Stimulated activated CD4-positive, alpha-beta T cell treated with anti-CD3 and anti-CD28 coated beads, Interleukin-15, amount 100 ng/mL, for 24 hours (primary cell): ENCODE results near the gene GRAPL.
"Not testable (repeated sequence)": the region's sequence is repeated elsewhere in the genome, so short reads cannot be mapped to it uniquely, and the experiment has no call there.

ENCODE experiments used
- DNase-seq: peaks from one replicate; pipeline ENCODE4 v3.0.0-alpha.2; 2020

GRAPL gene

DNA sequence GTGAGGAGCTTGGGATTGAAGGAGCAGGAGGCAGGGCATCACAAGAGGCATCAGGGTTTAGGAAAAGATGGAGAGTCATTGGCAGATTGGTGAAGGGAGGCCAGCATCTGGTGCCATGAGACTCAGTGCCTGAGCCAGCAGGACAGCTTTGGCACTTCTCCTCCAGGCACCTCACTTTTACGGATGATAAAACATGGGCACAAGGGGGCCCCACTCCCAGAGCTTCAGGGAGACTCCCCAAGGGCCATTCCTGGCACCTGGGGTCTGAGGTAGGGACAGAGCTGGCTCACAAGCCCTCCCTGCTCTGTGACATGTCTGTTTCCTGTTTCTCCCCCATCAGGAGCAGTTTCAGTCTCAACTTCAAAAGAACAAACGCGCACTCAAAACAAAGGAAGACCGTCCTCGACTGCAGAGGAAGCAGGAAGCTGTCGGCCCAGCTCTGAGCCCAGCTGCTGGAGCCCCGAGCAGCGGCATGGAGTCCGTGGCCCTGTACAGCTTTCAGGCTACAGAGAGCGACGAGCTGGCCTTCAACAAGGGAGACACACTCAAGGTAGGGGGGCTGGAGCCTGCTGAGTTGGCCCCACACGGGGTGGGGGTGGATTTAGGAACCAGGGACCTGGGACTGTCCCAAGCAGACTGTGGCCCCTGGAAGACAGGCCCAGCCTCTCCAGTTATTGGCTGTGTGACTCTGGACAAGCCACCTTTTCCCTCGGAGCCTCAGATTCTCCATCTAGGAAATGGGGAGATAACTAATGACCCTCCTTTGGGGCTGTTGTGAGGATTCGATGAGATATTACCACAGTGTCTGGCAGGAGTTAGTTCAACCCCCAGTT, at the start of gene GRAPL:
GRAPL (plus strand) TSS at position 442 of the 833 bp plus-strand sequence; CDS start at position 473, 31 bp downstream.
- not testable (repeated sequence) for DNase-seq

DNA sequence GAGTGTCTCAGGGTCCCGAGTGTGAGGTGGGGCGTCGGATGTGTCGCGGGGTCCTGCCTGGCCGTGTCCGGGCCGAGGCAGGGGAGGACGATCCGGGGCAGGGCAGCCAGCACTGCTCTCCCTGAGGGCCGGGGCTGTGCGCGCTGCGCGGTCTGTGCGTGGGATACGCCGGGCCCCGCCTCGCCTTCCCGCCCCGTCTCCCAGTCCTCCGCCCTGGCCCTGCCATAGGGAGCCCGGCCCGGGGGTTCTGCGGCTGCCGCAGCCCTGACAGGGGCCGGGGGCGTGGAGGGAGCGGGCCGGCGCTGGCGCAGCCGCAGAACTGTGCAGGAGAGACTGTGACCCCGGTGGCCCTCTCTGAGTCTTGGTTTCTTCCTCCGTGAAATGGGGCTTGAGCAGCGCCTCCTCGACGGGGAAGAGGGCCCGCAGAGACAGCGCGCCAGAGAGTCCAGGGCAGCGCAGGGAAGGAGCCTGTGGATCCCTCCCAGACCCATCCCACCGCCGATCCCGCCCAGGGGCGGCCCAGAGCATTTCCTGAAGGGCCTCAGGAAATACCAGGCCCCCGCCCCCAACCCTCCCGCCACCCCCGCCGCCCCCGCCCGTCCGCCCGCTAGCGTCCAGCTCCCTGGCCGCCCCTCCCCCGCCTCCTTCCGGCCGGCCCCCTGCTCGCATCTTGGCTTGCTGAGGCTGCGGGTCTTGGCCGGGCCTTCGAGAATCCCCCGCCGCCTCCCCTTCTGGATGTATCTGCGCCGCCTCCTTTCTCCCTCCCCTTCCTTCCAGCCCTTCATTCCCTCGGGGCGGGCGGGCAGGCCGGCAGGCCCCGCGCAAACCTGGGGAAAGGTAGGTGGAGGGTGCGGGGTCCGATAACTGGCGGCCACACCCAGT, 38.3 kb upstream of the GRAPL start:
- DNase-seq, result not testable (repeated sequence)

DNA sequence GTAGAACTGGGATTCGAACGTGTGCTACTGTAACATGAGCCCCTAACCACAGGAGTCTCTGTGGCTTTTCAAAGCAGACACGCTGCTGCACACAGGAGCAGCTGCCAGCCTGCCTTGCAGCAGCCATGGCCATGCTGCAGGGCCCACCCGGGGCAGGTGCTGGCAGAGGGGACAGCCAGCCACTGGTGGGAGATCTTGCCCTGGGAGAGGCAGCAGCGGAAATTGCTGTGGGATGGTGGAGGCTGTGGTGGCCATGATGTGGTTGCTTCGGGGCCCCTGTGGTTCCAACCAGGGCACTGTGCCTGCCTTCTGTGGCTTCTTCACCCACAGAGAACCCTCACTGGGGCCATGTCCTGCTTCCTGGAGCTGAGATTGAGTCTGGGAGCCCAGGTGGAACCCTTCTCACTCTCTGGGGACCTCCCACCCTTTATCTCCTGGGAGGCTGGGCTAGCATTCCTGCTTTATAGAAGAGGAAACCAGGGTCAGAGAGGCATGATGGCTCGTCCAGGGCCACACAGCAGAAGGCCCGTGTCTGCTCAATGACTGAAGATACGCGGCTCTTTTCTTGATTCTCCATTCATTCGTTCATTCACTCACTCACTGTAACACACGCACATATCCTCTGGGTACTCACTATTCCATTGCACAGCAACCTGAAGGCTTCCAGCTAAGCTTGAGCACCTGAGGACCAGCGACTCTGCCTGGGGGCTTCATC, 37.2 kb upstream of the GRAPL start:
- not testable (repeated sequence) for DNase-seq

DNA sequence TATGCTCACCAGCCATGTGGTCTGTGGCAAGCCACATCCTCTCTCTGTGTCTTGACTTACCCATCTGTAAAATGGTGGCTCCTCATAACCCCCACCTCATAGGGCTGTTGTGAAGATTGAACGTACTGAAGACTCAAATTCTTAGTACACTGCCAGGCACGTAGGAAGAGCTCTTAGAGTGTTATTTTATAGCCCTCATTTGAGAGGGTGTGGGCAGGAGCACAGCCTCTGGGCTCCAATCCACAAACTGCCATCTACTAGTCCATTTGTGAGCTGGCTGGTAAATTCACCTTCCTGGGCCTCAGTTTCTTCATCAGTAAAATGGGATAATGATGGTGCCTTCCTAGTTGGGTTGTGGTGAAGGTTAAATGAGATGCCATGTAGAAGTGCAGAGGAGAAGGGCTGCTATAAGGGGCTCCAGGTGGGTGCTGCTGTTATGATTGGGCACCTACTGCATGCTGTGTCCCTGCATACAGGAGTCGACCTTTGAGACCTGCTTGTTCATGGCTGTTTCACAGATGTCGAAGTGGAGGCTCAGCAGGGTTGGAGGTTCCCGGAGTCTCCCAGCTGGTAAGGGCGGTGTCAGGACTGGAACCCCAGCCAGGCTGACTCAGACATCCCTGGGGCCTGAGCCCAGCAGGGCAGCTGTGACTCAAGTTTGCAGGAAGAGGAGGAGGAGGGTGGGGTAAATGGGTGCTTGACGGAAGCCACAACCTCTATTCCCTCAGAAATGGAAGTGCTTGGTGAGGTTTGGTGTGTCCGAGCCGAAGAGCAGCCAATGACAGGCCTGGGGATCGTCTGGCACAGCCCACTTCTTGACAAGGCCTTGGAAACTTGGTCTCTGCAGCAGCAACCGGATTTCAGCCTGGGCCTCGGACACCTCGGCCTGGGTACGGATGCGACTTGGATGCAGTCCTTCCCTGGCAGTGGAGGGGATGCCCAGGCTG, 34.4 kb upstream of the GRAPL start:
- not testable (repeated sequence) for DNase-seq

DNA sequence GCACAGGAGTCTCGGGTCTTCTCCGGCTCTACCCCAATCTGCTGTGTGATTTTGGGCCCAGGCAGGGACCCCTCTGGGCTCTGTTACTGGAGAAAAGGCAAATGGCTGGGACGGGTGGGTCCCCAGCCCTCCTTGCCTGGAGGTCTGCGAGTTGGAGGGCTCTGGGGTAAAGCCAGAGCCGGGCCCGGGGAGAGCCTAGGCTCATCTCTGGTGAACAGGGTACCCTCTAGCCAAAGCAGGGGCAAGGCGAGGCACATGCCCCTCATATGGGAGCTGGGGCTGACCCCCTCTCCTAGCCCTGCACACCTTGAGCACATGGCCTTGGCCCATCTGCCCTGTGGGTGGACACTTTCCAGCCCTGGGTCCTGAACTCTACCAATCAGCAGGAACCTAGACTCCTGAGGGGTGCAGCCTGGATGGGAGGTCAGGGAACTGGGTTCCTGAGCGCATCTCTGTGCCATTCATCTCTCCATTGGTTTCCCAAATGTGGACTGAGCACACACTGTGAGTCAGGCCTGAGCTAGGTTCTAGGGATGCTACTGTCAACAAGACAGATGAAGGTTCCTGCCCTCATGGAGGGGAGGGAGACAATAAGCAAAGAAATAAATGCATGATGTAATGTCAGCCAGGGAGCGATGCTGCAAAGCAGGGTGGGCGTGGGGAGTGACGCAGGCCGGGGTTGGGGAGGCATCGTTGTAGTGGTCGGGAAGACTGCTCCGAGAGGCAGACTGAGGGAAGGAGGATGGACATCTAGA, 33.5 kb upstream of the GRAPL start:
- not testable (repeated sequence) for DNase-seq

DNA sequence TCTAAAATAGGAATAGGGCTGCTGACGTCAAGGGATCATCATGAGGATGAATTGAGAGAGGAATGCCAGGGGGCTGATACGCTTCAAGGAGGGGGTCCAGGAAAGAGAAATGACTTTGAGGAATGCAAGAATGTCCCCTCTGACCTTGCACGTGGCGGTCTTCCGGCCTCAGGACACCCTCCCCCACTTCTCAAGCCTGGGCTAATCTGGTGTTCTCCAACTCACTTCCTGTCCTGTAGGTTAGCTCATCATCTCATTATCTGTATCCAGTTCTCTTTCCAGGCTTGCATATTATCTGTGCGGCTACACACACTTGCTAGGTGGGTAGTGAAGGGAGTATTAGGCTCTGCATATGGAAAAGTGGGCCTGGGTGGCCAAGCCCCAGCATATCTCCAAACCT, 18.9 kb upstream of the GRAPL start:
- not testable (repeated sequence) for DNase-seq

DNA sequence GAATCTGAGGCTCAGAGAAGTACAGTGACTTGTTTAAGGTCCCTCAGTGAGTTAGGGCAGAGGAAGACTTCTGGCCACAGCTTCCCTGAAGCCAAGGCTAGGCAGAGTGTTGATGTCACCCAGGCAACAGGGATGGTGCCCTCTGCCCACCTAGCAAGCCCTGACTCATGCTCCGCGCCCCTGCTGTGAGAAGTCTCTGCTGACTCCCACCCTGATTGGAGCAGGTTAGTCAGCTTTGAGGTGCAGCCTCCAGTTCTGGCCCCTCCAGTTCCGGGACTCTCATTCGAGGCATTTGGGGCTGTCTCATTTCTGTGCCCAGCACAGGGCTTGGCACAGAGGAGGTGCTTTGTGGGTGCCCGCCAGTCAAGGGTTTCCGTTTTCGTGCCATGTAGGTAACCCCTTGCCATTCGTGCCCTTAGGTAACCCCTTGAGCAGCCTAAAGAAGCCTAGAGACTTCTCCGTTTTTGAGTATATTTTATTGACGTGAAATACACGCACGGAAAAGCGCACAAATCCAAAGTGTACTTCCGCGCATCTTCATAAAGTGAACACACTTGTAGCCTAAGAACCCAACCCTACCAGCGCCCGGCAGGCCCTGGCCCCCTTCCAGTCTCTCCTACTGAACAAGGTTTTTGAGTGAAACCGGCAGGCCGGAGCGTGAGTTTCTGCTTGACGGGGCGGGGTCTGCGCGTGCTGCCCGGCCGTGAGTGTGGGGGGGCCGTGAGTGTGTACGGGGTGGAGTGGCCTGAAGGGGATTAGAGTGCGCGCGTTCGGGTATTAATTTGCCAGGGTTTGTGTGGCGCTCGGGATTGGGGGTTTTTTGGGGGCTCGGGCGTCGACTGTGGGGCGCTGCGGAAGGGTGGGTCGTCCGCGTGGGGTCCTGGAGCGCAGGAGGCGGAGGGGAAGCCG, 16.9 kb upstream of the GRAPL start:
- not testable (repeated sequence) for DNase-seq

DNA sequence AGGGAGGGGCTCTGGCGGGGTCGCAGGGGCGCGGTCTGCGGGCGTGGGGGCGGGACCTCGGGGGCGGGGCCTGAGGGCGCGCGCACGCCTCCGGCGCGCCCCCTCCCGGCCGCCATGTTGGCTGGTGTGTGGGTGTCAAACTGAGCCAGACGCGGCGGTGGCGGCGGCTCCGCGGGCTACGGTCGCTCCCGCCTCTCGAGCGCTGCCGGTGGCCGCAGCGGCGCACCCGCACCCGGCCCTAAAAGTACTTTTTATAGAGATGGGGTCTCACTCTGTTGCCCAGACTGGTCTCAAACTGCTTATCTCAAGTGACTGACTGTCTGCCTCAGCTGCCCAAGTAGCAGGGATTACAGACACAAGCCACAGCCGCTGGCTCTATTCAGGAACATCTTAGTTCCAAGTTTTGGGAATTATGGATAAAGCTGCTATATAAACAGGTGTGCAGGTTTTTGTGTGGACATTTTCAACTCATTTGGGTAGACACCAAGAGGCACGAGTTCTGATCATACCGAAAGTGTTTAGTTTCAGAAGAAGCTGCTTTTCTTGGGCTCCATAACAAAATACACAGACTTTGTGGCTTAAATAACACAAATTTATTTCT, 16.2 kb upstream of the GRAPL start:
- DNase-seq, result peak; percentile 57

DNA sequence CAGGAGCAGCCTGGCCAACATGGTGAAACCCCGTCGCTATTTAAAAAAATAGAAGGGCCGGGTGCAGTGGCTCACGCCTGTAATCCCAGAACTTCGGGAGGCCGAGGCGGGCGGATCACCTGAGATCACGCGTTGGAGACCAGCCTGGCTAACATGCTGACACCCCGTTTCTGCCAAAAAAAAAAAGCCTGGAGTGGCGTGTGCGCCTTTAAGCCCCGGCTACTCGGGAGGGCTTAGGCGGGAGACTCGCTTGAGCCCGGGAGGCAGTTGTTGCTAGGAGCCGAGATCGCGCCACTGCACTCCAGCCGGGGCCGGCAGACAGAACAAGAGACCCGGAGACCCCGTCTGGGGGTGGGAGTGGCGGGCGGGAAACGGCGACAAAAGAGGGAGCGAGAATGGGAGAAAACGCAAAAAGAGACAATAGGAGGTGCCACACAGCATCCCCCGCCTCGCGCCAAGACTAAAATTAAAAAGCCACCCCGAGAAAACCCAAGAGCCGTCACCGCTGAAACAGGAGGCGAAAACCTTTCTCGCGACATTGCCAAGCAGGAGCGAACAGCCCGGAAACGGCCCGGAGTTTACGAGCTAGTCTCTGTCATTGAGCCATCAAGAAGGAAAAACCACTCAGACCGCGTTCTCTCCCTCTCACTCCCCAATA, 15.5 kb upstream of the GRAPL start:
- peak; percentile 87 for DNase-seq

DNA sequence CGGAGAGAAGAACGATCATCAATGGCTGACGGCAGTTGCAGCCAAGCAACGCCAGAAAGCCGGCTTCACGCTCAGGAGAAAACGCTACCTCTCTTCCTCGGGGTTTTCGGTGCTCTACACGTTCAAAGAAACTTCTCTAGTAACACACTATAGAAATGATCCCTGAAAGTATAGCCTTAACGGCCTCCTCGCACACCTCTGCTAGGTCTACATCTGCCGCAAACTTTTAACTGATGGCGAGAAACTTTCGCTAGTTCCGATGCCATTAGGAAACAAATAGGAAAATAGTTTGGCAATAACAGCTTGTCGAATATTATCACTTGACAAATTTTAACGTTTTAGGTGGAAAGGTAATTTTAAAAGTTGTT, 14.9 kb upstream of the GRAPL start:
- peak; percentile 1 for DNase-seq

DNA sequence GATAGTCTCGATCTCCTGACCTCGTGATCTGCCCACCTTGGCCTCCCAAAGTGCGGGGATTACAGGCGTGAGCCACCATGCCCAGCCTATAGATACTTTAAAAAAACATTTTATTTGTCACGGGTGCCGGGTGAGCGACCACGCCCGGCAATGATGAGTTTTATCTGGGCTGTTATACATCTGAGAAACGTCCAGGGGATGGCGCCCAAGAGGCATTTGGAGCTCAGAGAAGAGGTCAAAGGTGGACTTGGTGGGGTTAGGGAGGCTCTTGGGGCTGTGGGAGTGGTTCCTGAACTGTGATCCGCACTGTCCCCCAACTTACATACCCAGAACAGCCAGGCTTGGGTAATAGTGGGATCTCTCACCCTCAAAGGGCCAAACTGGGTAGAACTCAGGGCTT, 8.7 kb upstream of the GRAPL start:
- DNase-seq, result not testable (repeated sequence)

DNA sequence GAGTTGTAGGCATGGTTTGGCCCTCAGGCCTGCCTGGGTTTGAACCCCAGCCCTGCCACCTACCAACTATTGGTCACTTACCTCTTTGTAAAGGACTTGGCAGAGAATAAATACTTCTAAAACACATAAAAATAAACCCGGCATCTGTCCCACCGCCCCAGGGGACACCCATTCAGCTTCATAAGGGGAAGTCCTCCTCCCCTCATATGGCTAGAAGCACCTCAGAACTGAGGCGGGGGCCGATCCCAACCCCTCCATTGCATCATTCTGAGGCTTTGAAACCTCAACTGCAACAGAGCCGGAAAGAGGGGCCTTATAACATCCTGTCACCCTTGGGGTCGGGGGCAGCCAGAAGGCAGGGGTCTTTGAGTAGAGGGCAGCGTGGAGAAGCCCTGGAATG, 2.1 kb upstream of the GRAPL start:
- DNase-seq, result not testable (repeated sequence)

DNA sequence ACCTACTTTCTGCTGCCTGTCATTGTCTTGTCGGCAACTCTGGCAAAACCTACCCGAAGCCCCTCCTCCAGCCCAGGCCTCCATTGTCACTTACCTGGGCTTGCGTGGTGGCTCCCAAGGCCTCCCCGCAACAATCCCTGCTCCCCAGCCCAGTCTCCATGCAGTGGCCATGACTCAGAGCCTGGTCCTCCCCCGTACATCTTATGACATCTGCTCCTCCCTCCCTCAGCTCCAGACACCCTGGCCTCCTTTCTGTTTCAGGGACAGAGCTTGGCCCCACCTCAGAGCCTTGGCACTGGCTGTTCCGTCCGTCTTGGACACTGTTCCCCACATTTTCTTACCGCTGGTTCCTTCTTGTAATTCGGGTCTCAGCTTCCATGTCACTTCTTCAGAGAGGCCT, 2.1 kb downstream of the GRAPL start:
- not testable (repeated sequence) for DNase-seq

DNA sequence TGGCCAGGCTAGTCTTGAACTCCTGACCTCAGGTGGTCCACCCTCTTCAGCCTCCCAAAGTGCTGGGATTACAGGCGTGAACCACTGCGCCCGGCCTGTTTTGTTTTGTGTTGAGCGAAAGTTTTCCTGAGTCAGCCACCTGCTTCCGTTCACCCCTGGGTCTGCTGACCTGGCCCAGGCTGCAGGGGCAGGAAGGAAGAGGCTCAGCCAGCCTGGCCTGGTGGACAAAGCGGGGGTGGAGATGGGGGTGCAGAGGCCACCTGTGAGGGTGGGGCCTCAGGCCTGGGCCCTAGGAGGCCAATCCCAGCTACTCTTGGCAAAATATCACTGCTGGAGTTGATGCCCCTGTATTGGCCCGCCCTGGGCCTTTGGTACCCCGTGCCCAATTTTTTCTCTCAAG, 3.7 kb downstream of the GRAPL start:
- DNase-seq, result not testable (repeated sequence)

DNA sequence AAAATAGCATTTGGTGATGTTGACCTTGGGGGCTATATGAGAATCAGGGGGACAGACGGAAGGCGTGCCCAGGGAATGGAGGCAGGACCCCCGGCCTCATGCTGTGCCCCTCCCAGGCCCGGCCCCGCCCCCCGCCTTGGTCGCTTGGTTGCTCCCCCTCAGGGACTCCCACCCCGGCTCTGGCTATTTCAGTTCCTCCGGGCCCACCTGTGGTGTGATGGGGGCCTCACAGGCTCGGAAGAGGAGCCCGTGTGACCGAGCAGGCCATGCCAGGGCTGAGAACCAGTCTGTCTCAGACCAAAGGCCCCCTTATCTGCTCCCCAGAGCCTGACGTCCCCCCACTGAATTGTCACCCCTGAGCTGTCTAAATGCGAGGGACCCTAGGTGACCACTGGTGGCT, 4.4 kb downstream of the GRAPL start:
- not testable (repeated sequence) for DNase-seq

DNA sequence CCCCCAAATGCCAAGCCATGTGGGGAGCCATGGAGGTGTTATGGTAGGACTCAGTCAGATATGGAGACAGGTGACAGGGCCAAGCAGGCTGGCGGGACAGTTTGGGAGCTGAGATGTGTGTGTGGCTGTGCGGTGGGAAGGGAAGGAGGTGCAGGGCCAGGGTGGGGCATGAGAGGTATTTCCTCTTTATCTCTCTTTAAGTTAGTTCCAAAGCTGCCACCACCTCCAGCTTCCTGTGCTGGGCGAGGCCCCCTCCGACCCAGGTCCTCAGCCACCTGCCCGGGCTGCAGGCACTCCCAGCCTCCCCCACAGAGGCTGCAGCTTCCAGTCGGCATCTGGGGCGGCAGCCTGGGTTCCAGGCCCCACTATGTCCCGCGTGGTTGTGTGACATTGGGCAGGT, 6.4 kb downstream of the GRAPL start:
- not testable (repeated sequence) for DNase-seq

DNA sequence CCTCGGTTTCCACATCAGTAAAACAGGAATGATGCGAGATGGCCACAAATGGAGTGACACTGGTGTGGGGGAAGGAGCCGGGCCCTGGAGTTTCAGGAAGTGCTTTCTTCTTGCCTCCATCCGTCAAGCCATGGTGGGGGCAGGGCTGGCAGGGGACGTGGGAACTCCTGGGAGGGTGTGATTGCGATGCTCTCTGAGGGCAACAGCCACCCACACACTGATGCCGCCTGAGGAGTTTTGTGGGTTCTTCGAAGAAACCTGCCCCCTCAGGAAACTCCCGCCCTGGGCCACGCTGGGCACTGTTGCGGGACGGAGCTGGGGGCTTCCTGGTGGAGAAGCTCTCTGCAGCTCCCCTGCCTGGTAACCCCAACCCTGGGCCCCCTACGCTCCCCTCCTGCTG, 8.0 kb downstream of the GRAPL start:
- not testable (repeated sequence) for DNase-seq

DNA sequence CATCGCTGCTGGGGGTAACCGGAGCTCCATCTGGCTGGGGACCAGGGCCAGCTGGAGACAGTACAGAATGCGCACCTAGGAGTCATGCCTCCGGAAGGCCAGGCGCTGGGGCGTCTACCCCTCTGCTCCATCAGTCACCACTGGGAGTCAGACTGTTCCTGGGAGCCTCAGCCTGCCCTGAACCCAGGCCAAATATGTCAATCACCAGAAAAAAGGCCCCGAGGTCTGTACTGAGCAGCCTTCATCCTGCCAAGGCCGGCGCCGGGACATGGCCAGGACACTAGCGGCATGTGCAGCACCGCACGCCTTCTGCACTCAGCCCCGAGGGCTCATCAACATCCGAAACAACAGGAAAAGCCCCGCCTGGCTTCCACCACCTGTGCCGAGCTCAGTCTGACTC, 8.7 kb downstream of the GRAPL start:
- DNase-seq, result not testable (repeated sequence)

DNA sequence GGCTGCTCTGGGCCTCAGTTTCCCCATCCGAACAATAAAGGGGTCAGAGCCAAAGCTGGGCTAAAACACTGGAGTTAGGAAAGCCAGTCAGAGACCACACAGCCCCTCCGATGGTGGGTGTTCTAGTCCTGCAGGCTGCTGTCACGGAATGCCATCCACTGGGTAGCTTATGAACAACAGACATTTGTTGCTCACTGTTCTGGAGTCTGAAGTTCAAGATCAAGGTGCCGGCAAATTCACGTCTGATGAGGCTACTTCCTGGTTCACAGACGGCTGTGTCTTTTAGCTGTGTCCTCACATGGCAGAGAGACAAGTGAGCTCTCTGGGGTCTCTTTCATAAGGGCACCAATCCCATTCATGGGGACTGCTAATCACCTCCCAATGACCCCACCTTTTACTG, 9.2 kb downstream of the GRAPL start:
- not testable (repeated sequence) for DNase-seq
